Osteoblast (primary cell): ENCODE results near the gene NCS1. TPM values are rescaled to one million over a fixed set of nuclear protein-coding genes. Genes with fewer than 3 reads are reported as not detected.

Experiments
- DNase-seq: peaks from one replicate; pipeline ENCODE4 v3.0.0; 2011; ENCODE audit warnings: low spot score, mixed read lengths; ENCODE audit not compliant: insufficient read length; ENCODE audit errors: missing footprints
- H2AFZ ChIP-seq: 2 replicates; pipeline ENCODE4 v1.6.0; 2011; ENCODE audit warnings: mild to moderate bottlenecking, low read length
- H3K27ac ChIP-seq: 2 replicates; pipeline ENCODE4 v1.5.1; 2011; ENCODE audit warnings: mild to moderate bottlenecking, low read depth, low read length, moderate library complexity
- H3K27me3 ChIP-seq: 2 replicates; pipeline ENCODE4 v1.6.0; 2012; ENCODE audit warnings: mild to moderate bottlenecking, control low read depth, inconsistent platforms, low read length, moderate library complexity; ENCODE audit not compliant: insufficient read depth
- H3K36me3 ChIP-seq: 2 replicates; pipeline ENCODE4 v1.5.1; 2011; ENCODE audit warnings: mild to moderate bottlenecking, low read length, control low read depth, moderate library complexity; ENCODE audit not compliant: insufficient read depth
- H3K4me1 ChIP-seq: 2 replicates; pipeline ENCODE4 v1.5.1; 2011; ENCODE audit warnings: mild to moderate bottlenecking, low read length, control low read depth, moderate library complexity; ENCODE audit not compliant: insufficient read depth
- H3K4me2 ChIP-seq: 2 replicates; pipeline ENCODE4 v1.6.0; 2011; ENCODE audit warnings: mild to moderate bottlenecking, low read length; ENCODE audit not compliant: insufficient read depth
- H3K4me3 ChIP-seq: fragments of 200-600 bp; sonication (generic); 3 replicates; pipeline ENCODE4 v1.5.1; 2012; ENCODE audit warnings: mild to moderate bottlenecking, low read length, inconsistent platforms; ENCODE audit not compliant: insufficient read depth
- H3K79me2 ChIP-seq: 2 replicates; pipeline ENCODE4 v1.6.0; 2012; ENCODE audit warnings: mild to moderate bottlenecking, low read length, control low read depth, inconsistent platforms; ENCODE audit not compliant: insufficient read depth
- H3K9me3 ChIP-seq: 2 replicates; pipeline ENCODE4 v1.5.1; 2011; ENCODE audit warnings: low read depth, low read length, control low read depth
- H4K20me1 ChIP-seq: 2 replicates; pipeline ENCODE4 v1.6.0; 2012; ENCODE audit warnings: mild to moderate bottlenecking, low read length, control low read depth; ENCODE audit not compliant: insufficient read depth
- CTCF ChIP-seq: IDR thresholded peaks from 2 replicates; pipeline ENCODE4 v1.5.1; 2011; ENCODE audit warnings: mild to moderate bottlenecking, low read depth, low read length, moderate library complexity; ENCODE audit errors: extremely low read depth
- total RNA-seq: library from RNA; depleted of rRNA; stranded (reverse); fragments of >200 nt; gene quantifications from 2 replicates; pipeline ENCODE4 v1.2.3, GENCODE V29; 2012

Gene NCS1
- total RNA-seq, 1 donor, result 49.9 TPM

GRCh38 chr9:130191749-130192120 is 19.5 kb downstream of the NCS1 start:
- Histone ChIP-seq H3K27ac (no peak overlapping the region), H2AFZ (no peak overlapping the region), H4K20me1 (peaks cover 82% of the 10 kb centered on the region), H3K79me2 (peaks cover 99% of the 10 kb centered on the region), H3K4me3 (no peak overlapping the region), H3K4me1 (peaks cover 36% of the 10 kb centered on the region), H3K9me3 (no peaks in the 10 kb centered on the region), H3K36me3 (no peaks in the 10 kb centered on the region), H3K27me3 (no peaks in the 10 kb centered on the region), H3K4me2 (no peak overlapping the region)
- TF ChIP-seq CTCF, result no peak
- DNase-seq, result no peak

GRCh38 chr9:130192382-130192999 is 20.3 kb downstream of the NCS1 start:
- no peaks in the 10 kb centered on the region for H3K36me3 ChIP-seq
- no peak overlapping the region for H2AFZ ChIP-seq
- peaks cover 82% of the 10 kb centered on the region for H4K20me1 ChIP-seq
- peaks cover 29% of the 10 kb centered on the region for H3K4me1 ChIP-seq
- H3K27ac ChIP-seq, result no peak overlapping the region
- no peaks in the 10 kb centered on the region for H3K27me3 ChIP-seq
- H3K79me2 ChIP-seq, result peaks cover 99% of the 10 kb centered on the region
- no peak for DNase-seq
- H3K4me2 ChIP-seq, result no peak overlapping the region
- H3K4me3 ChIP-seq, result no peak overlapping the region
- no peak for TF ChIP-seq CTCF
- no peaks in the 10 kb centered on the region for H3K9me3 ChIP-seq

- no peaks in the 10 kb centered on the region for H3K9me3 ChIP-seq
- H3K79me2 ChIP-seq, result peaks cover 98% of the 10 kb centered on the region
- no peaks in the 10 kb centered on the region for H3K36me3 ChIP-seq
- no peaks in the 10 kb centered on the region for H3K27me3 ChIP-seq
- H3K4me1 ChIP-seq, result peaks cover 26% of the 10 kb centered on the region
- H3K4me2 ChIP-seq, result no peak overlapping the region
- peaks cover 82% of the 10 kb centered on the region for H4K20me1 ChIP-seq
- H2AFZ ChIP-seq, result no peak overlapping the region
- H3K27ac ChIP-seq, result no peak overlapping the region
- H3K4me3 ChIP-seq, result no peak overlapping the region
- TF ChIP-seq CTCF, result no peak
- DNase-seq, result no peak
Observed at GRCh38 chr9:130193103-130193502, 20.9 kb downstream of the NCS1 start.

- no peaks in the 10 kb centered on the region for H3K27me3 ChIP-seq
- peaks cover 25% of the 10 kb centered on the region for H3K4me1 ChIP-seq
- H3K27ac ChIP-seq, result no peak overlapping the region
- DNase-seq, result no peak
- no peak overlapping the region for H3K4me3 ChIP-seq
- no peak overlapping the region for H3K4me2 ChIP-seq
- H3K9me3 ChIP-seq, result no peaks in the 10 kb centered on the region
- peaks cover 98% of the 10 kb centered on the region for H3K79me2 ChIP-seq
- H2AFZ ChIP-seq, result no peak overlapping the region
- no peak for TF ChIP-seq CTCF
- peaks cover 87% of the 10 kb centered on the region for H4K20me1 ChIP-seq
- no peaks in the 10 kb centered on the region for H3K36me3 ChIP-seq
Observed at GRCh38 chr9:130193531-130194377, 21.6 kb downstream of the NCS1 start.
